ENCODE measurements around the gene FAM185A. TPM values are rescaled to one million over a fixed set of nuclear protein-coding genes. Genes with fewer than 3 reads are reported as not detected.

Gene FAM185A
- total RNA-seq, 4 donors from 2014 or later = 12.7 to 20.2 (median 17.4) TPM

DNA sequence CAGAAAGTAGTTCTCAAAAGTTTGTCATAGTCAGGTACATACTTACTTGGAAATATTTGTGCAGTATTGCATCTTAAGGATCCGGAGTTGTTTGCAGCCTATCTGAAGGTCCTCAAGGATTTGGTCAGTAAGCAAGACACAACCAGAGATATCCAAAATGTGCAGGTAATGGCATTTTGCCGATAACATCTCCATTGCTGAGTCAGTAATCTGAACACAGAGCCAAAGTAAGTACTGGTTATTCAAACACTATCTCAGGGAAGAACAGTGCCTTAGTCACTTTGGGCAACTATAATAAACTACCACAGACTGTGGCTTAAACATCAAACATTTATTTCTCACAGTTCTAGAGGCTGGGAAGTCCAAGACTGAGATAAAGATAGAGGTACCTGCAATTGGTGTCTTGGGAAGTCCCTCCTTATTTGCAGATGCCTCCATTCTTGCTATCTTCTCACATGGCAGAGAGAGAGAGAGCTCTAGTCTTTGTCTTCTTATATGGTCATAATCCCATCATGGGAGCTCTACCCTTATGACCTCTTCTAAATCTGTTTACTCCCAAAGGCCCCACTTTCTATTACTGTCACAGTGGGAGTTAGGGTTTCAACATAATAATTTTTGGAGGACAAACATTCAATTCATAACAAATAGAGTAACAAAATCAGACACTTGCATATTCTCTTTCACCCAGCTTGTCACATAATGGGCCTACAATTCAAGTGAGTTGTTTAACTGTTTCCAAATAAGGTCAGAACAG lies 73.4 kb downstream of the FAM185A start:
- Histone ChIP-seq H3K27me3 (no peaks in the 10 kb centered on the region), H3K36me3 (no peaks in the 10 kb centered on the region)
- WGBS, 2 donors (ENCODE audit: low coverage in 1 of 2) = 98% methylated on average over 2 of the region's 2 CpGs; no CpG with 5 or more reads in 1 of the 2 donors

DNA sequence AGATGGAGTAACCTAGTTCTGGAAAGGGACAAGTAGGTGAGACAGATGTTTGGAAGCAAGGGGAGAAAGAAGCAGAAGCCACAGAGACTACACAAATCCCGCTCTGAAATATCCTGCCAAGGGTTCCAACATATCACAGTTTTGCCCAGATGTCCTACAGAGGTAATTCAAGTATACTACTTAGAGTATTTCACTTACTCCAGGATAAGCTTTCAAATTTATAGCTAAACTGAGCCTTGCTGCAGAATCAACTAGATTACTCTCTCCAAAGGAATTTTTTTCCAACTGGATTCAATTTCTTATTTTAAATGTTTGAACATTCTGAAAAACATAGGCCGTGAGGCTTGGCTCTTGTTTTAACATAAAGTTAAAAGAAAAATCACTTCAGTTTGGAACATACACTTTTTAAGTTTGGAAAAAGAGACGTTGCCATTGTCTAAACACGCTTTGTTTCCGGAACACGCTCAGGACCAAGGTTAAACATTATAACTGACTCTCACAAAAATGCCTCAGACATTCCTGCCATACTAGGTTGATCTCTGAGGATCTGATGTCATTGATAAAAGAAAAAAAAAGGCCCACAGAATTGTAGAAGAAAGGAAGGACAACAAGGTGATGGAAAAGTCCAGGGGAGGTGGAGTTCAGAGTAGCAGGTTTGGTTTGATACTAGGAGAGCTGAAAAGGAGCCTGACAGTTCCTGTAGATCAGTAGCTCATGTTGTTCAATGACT lies 74.8 kb downstream of the FAM185A start:
- intact Hi-C loops (cut with DNase I; ENCODE audit: low total_unique reads) (no loop called here), in situ Hi-C loops (cut with MboI; ENCODE audit: low pct_ligation_motif_present in 1 of 4, low pct_unique_long_range_greater_than_20kb in 1 of 4, low sequenced_read_pairs in 3 of 4) (no loop called here)
- H3K4me3 ChIP-seq = no peak overlapping the region
- DNase-seq = no peak
- TF ChIP-seq POLR2A (IDR thresholded peaks at IDR 0.05) = no peak
- TF ChIP-seq, protein P1, sequence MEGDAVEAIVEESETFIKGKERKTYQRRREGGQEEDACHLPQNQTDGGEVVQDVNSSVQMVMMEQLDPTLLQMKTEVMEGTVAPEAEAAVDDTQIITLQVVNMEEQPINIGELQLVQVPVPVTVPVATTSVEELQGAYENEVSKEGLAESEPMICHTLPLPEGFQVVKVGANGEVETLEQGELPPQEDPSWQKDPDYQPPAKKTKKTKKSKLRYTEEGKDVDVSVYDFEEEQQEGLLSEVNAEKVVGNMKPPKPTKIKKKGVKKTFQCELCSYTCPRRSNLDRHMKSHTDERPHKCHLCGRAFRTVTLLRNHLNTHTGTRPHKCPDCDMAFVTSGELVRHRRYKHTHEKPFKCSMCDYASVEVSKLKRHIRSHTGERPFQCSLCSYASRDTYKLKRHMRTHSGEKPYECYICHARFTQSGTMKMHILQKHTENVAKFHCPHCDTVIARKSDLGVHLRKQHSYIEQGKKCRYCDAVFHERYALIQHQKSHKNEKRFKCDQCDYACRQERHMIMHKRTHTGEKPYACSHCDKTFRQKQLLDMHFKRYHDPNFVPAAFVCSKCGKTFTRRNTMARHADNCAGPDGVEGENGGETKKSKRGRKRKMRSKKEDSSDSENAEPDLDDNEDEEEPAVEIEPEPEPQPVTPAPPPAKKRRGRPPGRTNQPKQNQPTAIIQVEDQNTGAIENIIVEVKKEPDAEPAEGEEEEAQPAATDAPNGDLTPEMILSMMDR (IDR thresholded peaks at IDR 0.05) = no peak
- TF ChIP-seq EP300 (IDR thresholded peaks at IDR 0.05; ENCODE audit: low read depth) = no peak
- no peak for TF ChIP-seq POLR2AphosphoS5 (IDR thresholded peaks at IDR 0.05)
- H3K9me3 ChIP-seq = no peaks in the 10 kb centered on the region
- 76 to 96% methylated on average over 6 of the region's 6 CpGs for WGBS, 2 donors (ENCODE audit: low coverage in 1 of 2)
- H3K36me3 ChIP-seq = no peaks in the 10 kb centered on the region
- no peaks in the 10 kb centered on the region for H3K4me1 ChIP-seq
- H3K27ac ChIP-seq = no peak overlapping the region
- H3K27me3 ChIP-seq = no peaks in the 10 kb centered on the region

More for the DNA sequence above, 73.4 kb downstream of the FAM185A start:
- no peak for DNase-seq
- Histone ChIP-seq H3K9me3 (no peaks in the 10 kb centered on the region), H3K27ac (no peak overlapping the region), H3K4me3 (no peak overlapping the region), H3K4me1 (no peaks in the 10 kb centered on the region)
- intact Hi-C loops (cut with DNase I; ENCODE audit: low total_unique reads) = no loop called here
- in situ Hi-C loops (cut with MboI; ENCODE audit: low pct_ligation_motif_present in 1 of 4, low pct_unique_long_range_greater_than_20kb in 1 of 4, low sequenced_read_pairs in 3 of 4) = no loop called here
- TF ChIP-seq POLR2AphosphoS5 (IDR thresholded peaks at IDR 0.05) = no peak
- TF ChIP-seq EP300 (IDR thresholded peaks at IDR 0.05; ENCODE audit: low read depth) = no peak
- TF ChIP-seq, protein P1 (IDR thresholded peaks at IDR 0.05) = no peak
- no peak for TF ChIP-seq POLR2A (IDR thresholded peaks at IDR 0.05)

DNA sequence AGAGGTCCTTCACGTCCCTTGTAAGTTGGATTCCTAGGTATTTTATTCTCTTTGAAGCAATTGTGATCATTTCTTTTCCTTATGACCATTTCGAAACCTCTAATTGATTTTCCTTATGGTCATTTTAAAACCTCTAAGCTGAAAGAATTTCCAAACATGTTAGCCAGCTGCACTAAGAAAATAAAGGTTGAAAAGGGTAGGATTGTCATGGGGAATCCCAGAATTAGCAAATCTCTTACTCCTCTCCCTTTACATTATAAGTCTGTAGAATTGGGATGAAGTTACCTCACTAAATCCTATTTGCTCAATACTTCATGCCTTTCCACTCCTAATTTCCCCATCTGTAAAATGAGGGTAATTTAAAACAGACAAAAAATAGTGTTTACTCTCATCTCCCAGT lies 79.5 kb downstream of the FAM185A start:
- DNase-seq = no peak
- no peaks in the 10 kb centered on the region for H3K36me3 ChIP-seq
- intact Hi-C loops (cut with DNase I; ENCODE audit: low total_unique reads) = no loop called here
- WGBS, 2 donors (ENCODE audit: low coverage in 1 of 2) = 95 to 100% methylated on average over 2 of the region's 2 CpGs
- no peak overlapping the region for H3K27ac ChIP-seq
- H3K27me3 ChIP-seq = no peaks in the 10 kb centered on the region
- no peaks in the 10 kb centered on the region for H3K9me3 ChIP-seq
- in situ Hi-C loops (cut with MboI; ENCODE audit: low pct_ligation_motif_present in 1 of 4, low pct_unique_long_range_greater_than_20kb in 1 of 4, low sequenced_read_pairs in 3 of 4) = no loop called here
- H3K4me1 ChIP-seq = peaks cover 0 to 3% (median under 1%) of the 10 kb centered on the region in 4 donors
- H3K4me3 ChIP-seq = no peak overlapping the region
- TF ChIP-seq POLR2AphosphoS5 (IDR thresholded peaks at IDR 0.05) = no peak
- TF ChIP-seq POLR2A (IDR thresholded peaks at IDR 0.05) = no peak
- TF ChIP-seq, protein P1 (IDR thresholded peaks at IDR 0.05) = no peak
- TF ChIP-seq EP300 (IDR thresholded peaks at IDR 0.05; ENCODE audit: low read depth) = no peak

DNA sequence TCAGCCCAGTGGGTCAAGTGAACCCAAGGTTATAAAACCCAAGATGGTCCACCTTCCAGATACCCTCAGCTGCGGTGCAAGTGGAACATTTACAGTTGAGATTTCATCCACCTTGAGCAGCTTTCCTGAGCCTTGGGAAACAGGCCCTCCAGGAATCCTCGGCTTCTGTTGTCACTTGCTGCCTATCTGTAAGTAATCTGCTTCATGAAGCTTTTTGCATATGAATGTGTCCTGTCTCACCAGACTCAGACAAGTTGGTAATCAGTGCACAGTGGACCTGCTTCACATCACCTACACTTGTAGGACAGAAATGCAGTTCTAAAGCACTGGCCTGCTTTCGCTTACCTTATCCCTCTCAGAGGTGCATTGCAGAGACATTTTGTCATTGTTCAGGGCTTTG lies 80.3 kb downstream of the FAM185A start:
- intact Hi-C loops (cut with DNase I; ENCODE audit: low total_unique reads) (no loop called here), in situ Hi-C loops (cut with MboI; ENCODE audit: low pct_ligation_motif_present in 1 of 4, low pct_unique_long_range_greater_than_20kb in 1 of 4, low sequenced_read_pairs in 3 of 4) (no loop called here)
- Histone ChIP-seq H3K36me3 (no peaks in the 10 kb centered on the region), H3K4me1 (peaks cover 0 to 8% (median 2%) of the 10 kb centered on the region in 4 donors), H3K9me3 (no peaks in the 10 kb centered on the region), H3K27ac (no peak overlapping the region), H3K27me3 (no peaks in the 10 kb centered on the region), H3K4me3 (no peak overlapping the region)
- DNase-seq = no peak
- WGBS, 2 donors (ENCODE audit: low coverage in 1 of 2) = 98 to 100% methylated on average over 2 to 3 of the region's 3 CpGs
- TF ChIP-seq POLR2A (IDR thresholded peaks at IDR 0.05) (no peak), EP300 (IDR thresholded peaks at IDR 0.05; ENCODE audit: low read depth) (no peak), POLR2AphosphoS5 (IDR thresholded peaks at IDR 0.05) (no peak)
- TF ChIP-seq, protein P1 (IDR thresholded peaks at IDR 0.05) = no peak
